HG02943 (cell line): ENCODE data around the gene CS.
A peak's percentile ranks its signal among the peaks of the same experiment; 100 is the strongest.
"Not testable (repeated sequence)": the region's sequence is repeated elsewhere in the genome, so short reads cannot be mapped to it uniquely, and the experiment has no call there.

ENCODE experiments used
- ATAC-seq: cut with Tn5 transposase; IDR thresholded peaks from one replicate; pipeline ENCODE4 v1.9.1; 2021; ENCODE audit warnings: mild to moderate bottlenecking, low read depth, moderate library complexity; ENCODE audit not compliant: unreplicated experiment

Gene CS

GRCh38 chr12:56299853-56300643 is at the start of gene CS:
CS (minus strand) TSS chr12:56300330; CDS start chr12:56300201, 129 bp downstream.
- peak; percentile 88 for ATAC-seq

DNA sequence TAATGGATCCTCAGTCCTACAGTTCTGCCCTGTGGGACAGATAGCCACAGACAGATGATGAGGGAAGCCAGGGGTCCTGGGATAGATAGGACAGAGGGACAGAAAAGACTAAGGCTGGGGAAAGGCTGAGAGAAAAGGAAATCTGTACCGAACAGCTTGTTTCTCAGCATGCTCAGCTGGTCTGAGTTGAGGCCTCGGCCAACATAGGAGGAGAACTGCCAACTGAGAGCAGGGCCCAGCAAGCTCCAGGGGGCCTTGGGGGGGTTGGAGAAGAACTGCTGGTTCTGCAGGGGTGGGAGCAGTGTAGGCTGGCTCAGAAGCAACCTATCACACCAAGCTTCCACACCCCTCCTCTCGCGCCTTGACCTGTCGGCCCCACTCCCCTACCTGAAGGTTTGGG is 48.6 kb upstream of the CS start:
- ATAC-seq: no peak

- not testable (repeated sequence) for ATAC-seq
Observed at GRCh38 chr12:56347255-56347654, 47.1 kb upstream of the CS start.

- no peak for ATAC-seq
Observed at GRCh38 chr12:56346675-56347074, 46.5 kb upstream of the CS start.

- ATAC-seq: not testable (repeated sequence)
Observed at GRCh38 chr12:56342290-56342689, 42.2 kb upstream of the CS start.

- ATAC-seq: no peak
Observed at GRCh38 chr12:56341616-56342015, 41.5 kb upstream of the CS start.

DNA sequence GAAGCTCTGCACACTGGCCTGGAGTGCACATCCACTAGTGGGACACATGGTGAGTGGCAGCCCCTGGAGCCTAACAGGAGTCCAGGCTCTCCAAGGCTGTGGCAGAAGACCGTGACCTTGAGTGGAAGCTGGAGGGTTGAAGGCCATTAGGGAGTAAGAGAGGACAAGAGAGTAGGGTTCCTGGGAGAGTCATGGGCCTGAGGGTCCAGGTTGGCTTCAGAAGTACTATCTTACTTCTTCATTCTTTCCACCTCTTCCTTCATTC is 39.0 kb upstream of the CS start:
- no peak for ATAC-seq

DNA sequence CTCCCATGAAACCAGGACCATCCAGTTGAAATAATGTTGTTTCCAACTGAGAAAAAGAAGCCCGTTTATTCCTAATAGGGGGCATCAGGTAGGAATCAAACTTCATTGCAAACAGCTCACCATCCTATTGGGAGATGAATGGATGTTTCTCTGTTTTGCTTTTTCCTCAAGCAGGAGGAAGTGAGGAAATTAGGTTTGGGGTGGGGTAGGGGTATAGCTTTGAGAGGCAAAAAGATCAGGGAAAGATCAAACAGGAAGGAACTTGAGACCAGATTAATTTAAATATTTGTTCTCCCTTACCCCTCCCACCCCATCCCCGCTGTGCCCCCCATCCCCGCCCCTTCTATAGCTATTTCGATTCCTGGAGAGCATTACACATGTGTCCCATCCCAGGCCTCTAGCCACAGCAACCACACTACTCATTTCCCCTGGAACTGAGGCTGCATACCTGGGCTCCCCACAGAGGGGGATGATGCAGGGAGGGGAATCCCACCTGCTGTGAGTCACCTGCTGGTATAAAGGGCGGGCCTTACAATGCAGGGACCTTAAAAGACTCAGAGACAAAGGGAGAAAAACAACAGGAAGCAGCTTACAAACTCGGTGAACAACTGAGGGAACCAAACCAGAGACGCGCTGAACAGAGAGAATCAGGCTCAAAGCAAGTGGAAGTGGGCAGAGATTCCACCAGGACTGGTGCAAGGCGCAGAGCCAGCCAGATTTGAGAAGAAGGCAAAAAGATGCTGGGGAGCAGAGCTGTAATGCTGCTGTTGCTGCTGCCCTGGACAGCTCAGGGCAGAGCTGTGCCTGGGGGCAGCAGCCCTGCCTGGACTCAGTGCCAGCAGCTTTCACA is 38.4 kb upstream of the CS start, which contains the start of gene IL23A:
Gene IL23A (plus strand): TSS at position 577 of the 850 bp plus-strand sequence. CDS start 161 bp downstream, at position 738.
- no peak for ATAC-seq

- ATAC-seq: no peak
Observed at GRCh38 chr12:56337753-56338251, 37.7 kb upstream of the CS start.

DNA sequence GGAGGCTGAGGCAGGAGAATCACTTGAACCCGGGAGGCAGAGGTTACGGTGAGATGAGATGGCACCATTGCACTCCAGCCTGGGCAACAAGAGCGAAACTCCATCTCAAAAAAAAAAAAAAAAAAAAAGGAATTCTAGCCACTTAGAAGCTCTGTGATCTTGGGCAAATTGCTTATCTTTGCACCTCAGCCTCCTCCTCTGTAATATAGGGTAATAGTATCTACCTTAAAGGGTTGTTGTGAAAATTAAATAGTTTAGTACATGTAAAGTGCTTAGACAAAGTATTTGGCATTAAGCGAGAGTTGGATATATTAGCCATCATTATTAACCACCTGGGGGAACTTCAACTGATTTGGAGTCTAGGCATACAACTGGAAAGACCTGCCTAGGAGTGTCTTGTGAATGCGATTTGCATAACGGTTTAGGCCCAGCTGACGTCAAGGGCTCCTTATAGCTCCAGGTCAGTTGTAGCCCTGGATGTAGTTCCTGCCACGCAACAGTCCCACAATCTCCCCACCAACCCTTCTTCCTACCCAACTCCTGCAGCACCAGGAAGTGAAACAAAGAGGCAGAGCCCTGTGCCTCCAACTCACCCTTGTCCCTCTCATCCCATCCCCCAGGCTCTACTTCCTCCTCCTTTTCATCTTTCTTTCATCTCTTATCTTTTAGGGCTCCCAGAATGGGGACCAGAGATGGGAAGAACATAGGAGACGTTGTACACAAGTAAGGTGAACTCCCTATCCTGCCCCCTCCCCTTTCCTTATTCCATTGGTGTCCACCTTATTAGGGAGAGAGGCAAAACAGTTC is 36.4 kb upstream of the CS start:
- no peak for ATAC-seq

DNA sequence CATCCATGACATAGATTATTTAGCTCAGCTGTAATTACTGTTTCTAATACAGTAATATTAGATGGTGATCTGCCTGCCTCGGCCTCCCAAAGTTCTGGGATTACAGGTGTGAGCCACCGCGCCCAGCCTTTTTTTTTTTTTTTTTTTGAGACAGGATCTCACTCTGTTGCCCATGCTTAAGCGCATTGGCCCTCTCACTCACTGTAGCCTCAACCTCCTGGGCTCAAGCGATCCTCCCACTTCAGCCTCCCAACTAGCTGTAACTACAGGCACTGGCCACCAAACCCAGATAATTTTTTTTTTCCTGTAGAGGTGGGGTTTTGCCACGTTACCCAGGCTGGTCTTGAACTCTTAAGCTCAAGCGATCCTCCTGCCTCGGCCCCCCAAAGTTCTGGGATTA is 35.4 kb upstream of the CS start:
- ATAC-seq: not testable (repeated sequence)

- no peak for ATAC-seq
Observed at GRCh38 chr12:56334490-56334793, 34.3 kb upstream of the CS start.

DNA sequence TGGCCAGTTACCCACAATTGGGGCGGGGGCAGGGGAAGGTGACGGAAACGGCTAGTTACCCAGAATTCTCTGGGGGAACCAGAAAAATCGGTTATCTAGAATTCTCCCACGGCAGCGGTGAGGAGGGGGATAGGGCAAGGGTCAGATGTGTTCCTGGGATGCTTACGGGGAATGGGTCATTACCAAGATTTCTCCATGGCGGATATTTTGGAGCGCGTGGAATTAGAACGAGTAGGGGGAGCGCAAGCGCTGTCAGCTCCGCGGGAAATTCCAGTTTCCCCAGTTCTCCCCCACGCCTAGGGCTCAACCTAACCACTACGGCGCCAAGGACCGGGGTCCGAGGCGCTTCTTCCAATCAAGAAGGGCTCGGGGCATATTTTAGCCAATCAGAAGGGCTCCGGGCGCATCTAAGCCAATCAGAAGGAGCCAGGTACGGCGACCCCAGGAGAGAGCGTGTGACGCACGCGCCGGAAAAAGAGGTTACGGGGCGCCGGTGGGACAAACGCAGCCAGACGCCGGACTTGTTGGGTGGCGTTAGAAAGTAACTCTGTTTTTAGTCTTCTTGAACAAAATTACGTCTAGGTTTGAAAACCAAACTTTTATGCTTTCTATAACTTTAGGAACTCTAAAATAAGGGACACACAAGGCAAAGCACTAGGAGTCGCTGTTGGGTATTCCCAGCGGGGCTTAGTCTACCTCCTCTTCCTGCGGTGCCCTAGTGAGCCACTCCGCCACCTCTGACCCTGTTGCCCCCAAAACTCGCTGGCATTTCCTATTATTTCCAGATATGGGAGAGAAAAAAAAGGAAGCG is 33.8 kb upstream of the CS start, which contains the start of gene PAN2:
Gene PAN2 (minus strand): TSS at position 322 of the 811 bp plus-strand sequence. CDS start 906 bp downstream, outside the sequence.
- peak; percentile 98 for ATAC-seq

DNA sequence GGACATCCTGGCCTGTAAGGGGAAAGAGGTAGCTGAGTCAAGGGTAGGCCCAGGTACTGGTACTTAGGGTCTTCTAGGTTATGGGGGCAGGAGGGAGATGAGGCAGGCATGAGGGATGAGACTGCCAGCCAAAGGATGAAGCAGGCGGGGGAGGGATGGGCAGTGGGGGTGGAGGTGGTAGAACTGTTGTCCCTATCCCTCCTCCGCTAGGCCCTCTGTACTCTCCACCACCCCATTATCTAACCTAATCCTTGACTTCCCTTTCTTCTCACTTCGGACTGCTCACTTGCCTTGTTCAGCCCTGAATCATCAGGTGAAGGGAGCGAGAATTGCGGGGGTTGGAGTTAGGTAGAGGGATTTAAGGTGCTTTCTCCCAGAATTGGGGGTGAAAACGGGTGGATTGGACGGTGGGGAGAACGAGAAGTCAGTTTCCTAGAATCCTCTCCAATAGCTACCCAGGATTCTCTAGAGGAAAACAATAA is 33.1 kb upstream of the CS start:
- no peak for ATAC-seq

GRCh38 chr12:56332512-56333196 is 32.5 kb upstream of the CS start:
- ATAC-seq: no peak

DNA sequence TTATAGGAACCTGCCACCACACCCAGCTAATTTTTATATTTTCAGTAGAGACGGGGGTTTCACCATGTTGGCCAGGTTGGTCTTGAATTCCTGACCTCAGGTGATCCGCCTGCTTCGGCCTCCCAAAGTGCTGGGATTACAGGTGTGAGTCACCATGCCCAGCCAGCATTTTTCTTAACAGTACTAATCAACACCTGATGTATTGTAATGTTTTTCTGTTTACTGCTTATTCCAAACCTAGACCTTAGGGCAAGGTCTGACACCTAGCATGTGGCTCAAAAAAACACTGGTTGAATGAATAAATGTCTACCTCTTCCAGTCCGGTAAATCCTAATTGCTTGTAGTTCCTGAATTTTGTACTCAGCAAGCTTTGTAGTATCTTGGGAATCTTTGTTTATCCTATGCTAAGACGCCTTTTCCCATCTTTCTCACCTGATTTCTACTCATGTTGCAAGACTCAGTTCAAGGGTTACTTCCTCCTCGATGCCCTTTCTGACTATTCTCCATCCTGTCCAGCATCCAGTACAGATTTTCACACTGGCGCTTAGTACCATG is 30.9 kb upstream of the CS start:
- no peak for ATAC-seq

DNA sequence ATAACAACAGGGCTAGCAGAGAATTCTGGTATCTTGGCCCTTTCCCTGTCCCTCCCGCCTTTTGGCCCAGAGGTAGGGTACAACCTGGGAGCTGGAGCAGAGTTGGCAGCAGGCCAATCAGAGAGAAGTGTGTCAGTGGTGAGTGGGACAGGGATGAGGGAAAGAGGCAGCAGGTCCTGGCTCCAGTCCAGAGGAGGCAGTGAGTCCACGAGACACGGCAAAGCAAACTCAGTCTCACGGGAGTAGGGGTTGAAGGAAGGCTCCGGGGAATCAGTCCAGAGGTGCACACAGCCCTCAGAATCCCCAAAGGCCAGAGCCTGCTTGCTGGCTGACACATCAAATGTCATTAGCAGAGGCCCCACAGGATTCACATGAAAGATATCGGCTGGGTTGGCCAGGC is 26.4 kb upstream of the CS start:
- ATAC-seq: no peak

DNA sequence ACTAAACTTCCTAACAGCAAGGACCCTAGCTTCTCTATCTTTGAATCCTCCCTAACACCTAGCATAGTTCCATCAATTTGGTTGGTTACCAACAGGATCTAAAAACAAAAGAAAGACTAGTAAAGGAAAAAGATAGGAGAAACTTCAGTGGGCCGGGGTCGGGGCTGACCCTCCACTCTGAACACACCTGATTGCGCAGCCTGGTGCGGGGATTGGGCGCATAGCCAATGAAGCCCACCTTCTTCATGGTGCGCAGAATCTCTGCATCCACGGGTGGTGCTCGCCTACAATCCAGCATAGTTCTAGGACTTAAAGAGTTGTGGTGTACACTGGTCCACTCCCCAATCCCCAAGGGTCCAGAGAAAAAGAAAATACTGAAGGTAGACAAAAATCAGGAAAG is 26.0 kb upstream of the CS start:
- ATAC-seq: no peak

DNA sequence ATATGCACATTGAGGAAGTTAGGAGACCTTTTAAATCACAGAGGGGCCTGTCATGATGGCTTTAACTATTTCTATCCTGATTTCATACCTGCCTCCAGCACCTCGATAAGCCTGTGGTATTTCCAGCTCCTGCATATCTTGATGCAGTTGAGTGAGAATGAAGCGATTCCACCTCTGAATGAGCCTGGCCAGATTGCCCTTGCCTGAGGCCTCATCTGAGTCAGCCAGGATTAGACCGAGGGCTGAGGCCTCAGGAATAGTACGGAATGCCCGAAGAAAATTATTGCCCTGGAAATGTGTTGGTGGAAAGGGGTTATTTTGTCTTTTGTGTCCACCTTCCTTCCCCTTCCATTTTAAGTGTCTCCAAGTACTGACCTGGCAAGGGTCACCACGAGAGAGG is 24.1 kb upstream of the CS start:
- no peak for ATAC-seq
